Fibroblast of lung (primary cell): ENCODE measurements around the gene MYH1. TPM values are rescaled to one million over a fixed set of nuclear protein-coding genes. Genes with fewer than 3 reads are reported as not detected.
A peak's percentile ranks its signal among the peaks of the same experiment; 100 is the strongest.

Source experiments
- DNase-seq, 2 donors: peaks; one replicate each; pipeline versions ENCODE4 v3.0.0 to v3.0.0-alpha.2; 2010; ENCODE audit warnings: low read depth in 2 of 2
- H2AFZ ChIP-seq: 2 replicates; pipeline ENCODE4 v1.5.1; 2012; ENCODE audit warnings: low read length, control low read depth, inconsistent platforms
- H3K27ac ChIP-seq: 2 replicates; pipeline ENCODE4 v1.5.1; 2011; ENCODE audit warnings: low read length, control low read depth; ENCODE audit not compliant: insufficient read depth
- H3K27me3 ChIP-seq: 2 replicates; pipeline ENCODE4 v1.5.1; 2011; ENCODE audit warnings: mild to moderate bottlenecking, low read length; ENCODE audit not compliant: control insufficient read depth, insufficient read depth
- H3K36me3 ChIP-seq: 2 replicates; pipeline ENCODE4 v1.5.1; 2011; ENCODE audit warnings: low read length; ENCODE audit not compliant: control insufficient read depth, insufficient read depth
- H3K4me1 ChIP-seq: 2 replicates; pipeline ENCODE4 v1.5.1; 2011; ENCODE audit warnings: low read length; ENCODE audit not compliant: control insufficient read depth, insufficient read depth; ENCODE audit errors: extremely low read depth
- H3K4me2 ChIP-seq: 2 replicates; pipeline ENCODE4 v1.5.1; 2011; ENCODE audit warnings: low read length, control low read depth; ENCODE audit not compliant: insufficient read depth; ENCODE audit errors: extremely low read depth
- H3K4me3 ChIP-seq, 4 experiments: fragments of 200-600 bp in 1 of 4; sonication (generic) in 1 of 4; replicated peaks in 1 of 4; 2 replicates each; pipeline ENCODE4 v1.5.1; 2011 to 2016; ENCODE audit warnings: low read length in 4 of 4, low read depth in 3 of 4, mild to moderate bottlenecking in 3 of 4, control low read depth in 2 of 4, inconsistent platforms in 1 of 4, mixed read lengths in 1 of 4; ENCODE audit not compliant: insufficient read depth in 1 of 4; ENCODE audit errors: control extremely low read depth in 1 of 4
- H3K79me2 ChIP-seq: 2 replicates; pipeline ENCODE4 v1.5.1; 2012; ENCODE audit warnings: mild to moderate bottlenecking, low read length, inconsistent platforms; ENCODE audit not compliant: control insufficient read depth, insufficient read depth
- H3K9ac ChIP-seq: 2 replicates; pipeline ENCODE4 v1.5.1; 2011; ENCODE audit warnings: mild to moderate bottlenecking, low read length, control low read depth; ENCODE audit not compliant: insufficient read depth
- H3K9me3 ChIP-seq: 2 replicates; pipeline ENCODE4 v1.5.1; 2012; ENCODE audit warnings: low read depth, low read length; ENCODE audit not compliant: control insufficient read depth, insufficient read depth
- H4K20me1 ChIP-seq: 2 replicates; pipeline ENCODE4 v1.5.1; 2011; ENCODE audit warnings: low read length; ENCODE audit not compliant: control insufficient read depth, insufficient read depth; ENCODE audit errors: extremely low read depth
- EZH2 ChIP-seq: IDR thresholded peaks from 2 replicates; pipeline ENCODE4 v1.5.1; 2012; ENCODE audit warnings: low read length, control low read depth, mild to moderate bottlenecking; ENCODE audit errors: missing control alignments
- polyA plus RNA-seq, 2 donors: library from polyadenylated mRNA; depleted of rRNA in 1 of 2; stranded (reverse) in 1 of 2; unstranded in 1 of 2; fragments of >200 nt; gene quantifications; 2 replicates each; pipeline ENCODE4 v1.2.1, GENCODE V29; 2011 to 2012; ENCODE audit warnings: missing spikeins in 1 of 2
- total RNA-seq: library from RNA; depleted of rRNA; stranded (reverse); fragments of >200 nt; gene quantifications from 2 replicates; pipeline ENCODE4 v1.2.1, GENCODE V29; 2014
- TF ChIP-seq, protein P1 (sequence below), 2 donors: IDR thresholded peaks in 1 of 2; conservative IDR thresholded peaks in 1 of 2; 1 replicate in 1 of 2; 2 replicates in 1 of 2; pipeline ENCODE4 v1.5.1; 2011 to 2012; ENCODE audit warnings: low read length in 2 of 2, control low read depth in 1 of 2, inconsistent platforms in 1 of 2, low read depth in 1 of 2, mild to moderate bottlenecking in 1 of 2

MYH1 gene
- total and polyA plus RNA-seq, 2 donors (not counting 1 experiment from before 2014, with no cell fraction given), result not detected

DNA sequence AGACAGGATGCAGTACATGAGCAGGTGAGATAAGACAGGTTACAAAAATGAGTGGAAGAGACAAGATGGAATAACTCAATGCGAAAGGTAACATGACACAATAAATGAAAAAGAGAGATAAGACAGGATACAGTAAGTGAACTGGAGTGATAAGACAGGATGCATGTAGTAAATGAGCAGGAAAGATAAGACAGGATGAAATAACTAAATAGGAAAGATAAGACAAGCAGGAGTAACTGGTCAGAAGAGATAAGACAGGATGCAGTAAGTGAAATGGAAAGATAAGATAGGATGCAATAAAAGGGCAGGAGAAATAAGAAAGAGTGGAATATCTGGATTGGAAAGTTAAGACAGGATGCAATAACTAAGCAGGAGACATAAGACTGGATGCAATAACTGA is 40.6 kb downstream of the MYH1 start:
- no peak for DNase-seq
- Histone ChIP-seq H2AFZ (no peak overlapping the region), H3K27ac (no peak overlapping the region), H3K9me3 (no peaks in the 10 kb centered on the region), H4K20me1 (no peaks in the 10 kb centered on the region), H3K36me3 (no peaks in the 10 kb centered on the region), H3K79me2 (no peaks in the 10 kb centered on the region), H3K4me1 (no peaks in the 10 kb centered on the region), H3K4me3 (no peak overlapping the region), H3K9ac (no peak overlapping the region), H3K27me3 (no peaks in the 10 kb centered on the region), H3K4me2 (no peak overlapping the region)
- TF ChIP-seq EZH2, result no peak
- TF ChIP-seq, protein P1, sequence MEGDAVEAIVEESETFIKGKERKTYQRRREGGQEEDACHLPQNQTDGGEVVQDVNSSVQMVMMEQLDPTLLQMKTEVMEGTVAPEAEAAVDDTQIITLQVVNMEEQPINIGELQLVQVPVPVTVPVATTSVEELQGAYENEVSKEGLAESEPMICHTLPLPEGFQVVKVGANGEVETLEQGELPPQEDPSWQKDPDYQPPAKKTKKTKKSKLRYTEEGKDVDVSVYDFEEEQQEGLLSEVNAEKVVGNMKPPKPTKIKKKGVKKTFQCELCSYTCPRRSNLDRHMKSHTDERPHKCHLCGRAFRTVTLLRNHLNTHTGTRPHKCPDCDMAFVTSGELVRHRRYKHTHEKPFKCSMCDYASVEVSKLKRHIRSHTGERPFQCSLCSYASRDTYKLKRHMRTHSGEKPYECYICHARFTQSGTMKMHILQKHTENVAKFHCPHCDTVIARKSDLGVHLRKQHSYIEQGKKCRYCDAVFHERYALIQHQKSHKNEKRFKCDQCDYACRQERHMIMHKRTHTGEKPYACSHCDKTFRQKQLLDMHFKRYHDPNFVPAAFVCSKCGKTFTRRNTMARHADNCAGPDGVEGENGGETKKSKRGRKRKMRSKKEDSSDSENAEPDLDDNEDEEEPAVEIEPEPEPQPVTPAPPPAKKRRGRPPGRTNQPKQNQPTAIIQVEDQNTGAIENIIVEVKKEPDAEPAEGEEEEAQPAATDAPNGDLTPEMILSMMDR (conservative IDR thresholded peaks at IDR 0.05 in 1 of 2, IDR thresholded peaks at IDR 0.05 in 1 of 2; ENCODE audit: low read depth in 1 of 2, low read length in 2 of 2), result no peak

DNA sequence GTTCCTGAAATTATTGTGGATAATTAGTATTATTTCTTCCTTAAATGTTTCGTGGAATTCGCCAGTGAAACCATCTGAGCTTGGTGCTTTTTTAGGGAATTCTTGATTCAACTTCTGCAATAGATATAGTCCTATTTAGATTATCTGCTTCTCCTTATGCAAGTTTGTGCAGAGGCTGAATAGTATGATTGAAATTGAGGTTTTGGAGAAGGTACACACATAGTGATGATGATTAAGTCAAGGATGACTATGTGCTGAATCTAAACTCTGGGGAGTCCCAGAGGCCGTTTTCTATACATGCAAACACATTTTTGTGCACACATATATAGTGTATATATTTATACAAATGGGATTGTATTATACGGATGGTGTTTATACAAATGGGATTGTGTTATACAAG is 43.8 kb downstream of the MYH1 start:
- Histone ChIP-seq H3K36me3 (no peaks in the 10 kb centered on the region), H3K4me3 (no peak overlapping the region), H3K4me1 (no peaks in the 10 kb centered on the region), H3K27me3 (no peaks in the 10 kb centered on the region), H4K20me1 (no peaks in the 10 kb centered on the region), H3K9me3 (no peaks in the 10 kb centered on the region), H3K4me2 (no peak overlapping the region), H2AFZ (no peak overlapping the region), H3K27ac (no peak overlapping the region), H3K79me2 (no peaks in the 10 kb centered on the region), H3K9ac (no peak overlapping the region)
- DNase-seq, result no peak
- TF ChIP-seq EZH2, result no peak
- TF ChIP-seq, protein P1 (conservative IDR thresholded peaks at IDR 0.05 in 1 of 2, IDR thresholded peaks at IDR 0.05 in 1 of 2; ENCODE audit: low read depth in 1 of 2, low read length in 2 of 2), result no peak

DNA sequence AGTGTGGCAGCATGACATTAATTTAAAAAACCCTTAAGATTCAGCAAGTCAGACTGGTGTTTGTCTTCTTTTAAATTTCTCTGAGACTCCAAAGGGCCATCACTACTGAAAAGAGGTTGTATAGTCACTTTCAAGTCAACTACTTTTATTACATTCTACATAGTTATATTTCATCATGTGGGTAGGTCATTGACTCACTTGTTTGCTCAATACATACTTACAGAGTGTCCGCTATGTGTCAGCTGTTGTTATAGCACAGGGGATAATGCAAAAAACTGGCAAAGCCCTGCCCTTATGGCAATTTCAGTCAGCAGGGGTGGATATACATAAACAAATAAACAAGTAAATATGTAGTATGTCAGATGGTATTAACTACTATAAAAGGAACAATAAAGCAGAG is 46.5 kb downstream of the MYH1 start:
- Histone ChIP-seq H4K20me1 (no peaks in the 10 kb centered on the region), H3K27me3 (no peaks in the 10 kb centered on the region), H3K9ac (no peak overlapping the region), H3K4me3 (no peak overlapping the region), H3K4me2 (no peak overlapping the region), H2AFZ (no peak overlapping the region), H3K4me1 (no peaks in the 10 kb centered on the region), H3K9me3 (no peaks in the 10 kb centered on the region), H3K27ac (no peak overlapping the region), H3K79me2 (no peaks in the 10 kb centered on the region), H3K36me3 (no peaks in the 10 kb centered on the region)
- TF ChIP-seq, protein P1 (conservative IDR thresholded peaks at IDR 0.05 in 1 of 2, IDR thresholded peaks at IDR 0.05 in 1 of 2; ENCODE audit: low read depth in 1 of 2, low read length in 2 of 2), result no peak
- no peak for TF ChIP-seq EZH2
- DNase-seq, result peak in 1 of 2 donors; percentile 1
